Measurements from ENCODE around the gene SOCS2. TPM values are rescaled to one million over a fixed set of nuclear protein-coding genes. Genes with fewer than 3 reads are reported as not detected.

SOCS2 gene
- total RNA-seq, 4 donors from 2014 or later = 33.4 to 113 (median 35.1) TPM

DNA sequence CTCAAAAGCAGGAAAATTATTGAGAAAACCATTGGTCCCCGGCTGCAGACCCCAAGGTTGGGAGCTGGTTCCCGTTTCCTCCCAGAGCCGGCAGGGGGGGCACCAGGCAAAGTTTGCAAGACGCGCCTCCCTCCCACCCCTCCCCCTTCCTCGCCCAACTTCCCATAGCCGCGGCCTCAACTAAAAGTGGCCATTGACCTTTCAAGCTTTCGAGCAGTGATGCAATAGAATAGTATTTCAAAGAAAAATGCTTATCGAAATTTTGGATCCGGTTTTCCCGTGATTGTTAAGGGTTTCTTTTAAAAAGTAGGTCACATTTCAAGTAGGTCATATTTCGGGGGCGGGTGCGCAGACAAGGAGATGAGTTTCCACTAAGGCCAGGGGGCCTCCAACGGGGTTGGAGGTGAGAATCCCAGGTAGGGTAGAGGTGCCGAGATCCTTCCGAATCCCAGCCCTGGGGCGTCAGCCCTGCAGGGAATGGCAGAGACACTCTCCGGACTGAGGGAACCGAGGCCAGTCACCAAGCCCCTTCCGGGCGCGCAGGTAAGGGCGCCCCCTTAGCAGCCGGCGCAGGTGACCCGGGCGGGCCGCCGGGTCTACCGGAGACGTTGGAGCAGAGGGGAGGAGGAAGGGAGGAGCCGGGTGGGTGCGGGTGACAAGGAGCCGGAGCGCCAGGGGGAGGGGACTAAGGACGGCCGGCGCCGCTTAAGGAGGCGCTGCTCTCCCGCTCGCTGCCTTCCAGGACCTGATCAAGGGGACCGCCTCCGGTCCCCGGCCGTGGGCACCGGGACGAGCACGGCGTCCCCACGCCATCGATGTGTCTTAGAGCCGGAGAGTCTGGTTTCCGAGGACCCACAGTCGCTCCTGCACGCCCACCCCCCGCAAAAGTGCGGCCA lies 2.6 kb upstream of the SOCS2 start:
- H3K27ac ChIP-seq = peak overlapping the region; percentile 81 to 93 (median 89)
- H3K4me1 ChIP-seq = peaks cover 0 to 20% (median 7%) of the 10 kb centered on the region in 4 donors
- TF ChIP-seq, protein P1, sequence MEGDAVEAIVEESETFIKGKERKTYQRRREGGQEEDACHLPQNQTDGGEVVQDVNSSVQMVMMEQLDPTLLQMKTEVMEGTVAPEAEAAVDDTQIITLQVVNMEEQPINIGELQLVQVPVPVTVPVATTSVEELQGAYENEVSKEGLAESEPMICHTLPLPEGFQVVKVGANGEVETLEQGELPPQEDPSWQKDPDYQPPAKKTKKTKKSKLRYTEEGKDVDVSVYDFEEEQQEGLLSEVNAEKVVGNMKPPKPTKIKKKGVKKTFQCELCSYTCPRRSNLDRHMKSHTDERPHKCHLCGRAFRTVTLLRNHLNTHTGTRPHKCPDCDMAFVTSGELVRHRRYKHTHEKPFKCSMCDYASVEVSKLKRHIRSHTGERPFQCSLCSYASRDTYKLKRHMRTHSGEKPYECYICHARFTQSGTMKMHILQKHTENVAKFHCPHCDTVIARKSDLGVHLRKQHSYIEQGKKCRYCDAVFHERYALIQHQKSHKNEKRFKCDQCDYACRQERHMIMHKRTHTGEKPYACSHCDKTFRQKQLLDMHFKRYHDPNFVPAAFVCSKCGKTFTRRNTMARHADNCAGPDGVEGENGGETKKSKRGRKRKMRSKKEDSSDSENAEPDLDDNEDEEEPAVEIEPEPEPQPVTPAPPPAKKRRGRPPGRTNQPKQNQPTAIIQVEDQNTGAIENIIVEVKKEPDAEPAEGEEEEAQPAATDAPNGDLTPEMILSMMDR (IDR thresholded peaks at IDR 0.05) = peak; percentile 61 to 79 (median 72)
- TF ChIP-seq POLR2A (IDR thresholded peaks at IDR 0.05) = no peak
- H3K4me3 ChIP-seq = peak overlapping the region; percentile 55 to 89 (median 58)
- DNase-seq = peak; percentile 81 to 93 (median 91)
- H3K9me3 ChIP-seq = no peaks in the 10 kb centered on the region
- H3K27me3 ChIP-seq = no peaks in the 10 kb centered on the region
- H3K36me3 ChIP-seq = peaks cover 0 to 2% (median 0%) of the 10 kb centered on the region in 3 donors

DNA sequence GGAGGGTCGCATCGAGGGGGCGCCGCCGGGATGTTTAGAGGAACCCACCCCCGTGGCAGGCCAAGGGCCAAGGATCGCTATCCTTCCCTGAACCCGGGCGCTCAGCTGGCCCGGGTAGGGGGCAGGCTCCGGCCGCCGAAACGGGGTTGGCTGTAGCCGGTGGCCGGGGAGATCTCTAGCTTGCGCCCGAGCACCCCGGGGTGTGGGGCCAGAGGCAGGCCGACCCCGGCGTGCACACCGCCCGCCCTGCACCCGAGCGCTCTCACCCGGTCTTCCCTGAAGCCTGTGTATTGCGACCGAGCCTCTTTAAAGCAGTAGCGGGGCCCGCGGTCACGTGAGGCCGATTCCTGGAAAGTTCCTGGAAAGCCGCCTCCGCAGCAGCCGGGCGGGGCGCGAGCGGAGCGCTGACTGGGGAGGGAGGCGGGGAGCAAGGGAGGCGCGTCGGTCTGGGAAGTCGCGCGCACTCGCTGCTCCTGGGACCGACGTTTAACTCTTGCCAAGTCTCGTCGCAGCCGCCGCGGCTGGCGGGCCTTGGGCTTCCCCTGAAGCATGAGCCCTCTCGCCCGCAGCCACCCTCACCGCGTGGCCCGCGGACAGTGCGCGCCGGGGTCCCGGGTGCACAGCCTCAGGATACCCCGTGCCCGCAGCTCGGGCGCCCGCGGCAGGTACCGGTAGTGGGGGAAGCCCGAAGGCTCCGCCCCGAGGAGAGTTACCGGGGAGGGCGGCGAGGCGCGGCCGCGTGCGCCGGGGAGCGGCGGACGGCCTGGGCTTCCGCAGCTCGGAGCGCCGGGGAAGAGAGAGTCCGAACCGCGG lies 1.7 kb upstream of the SOCS2 start:
- peak overlapping the region; percentile 55 to 89 (median 58) for H3K4me3 ChIP-seq
- peak; percentile 65 to 69 for TF ChIP-seq POLR2A (IDR thresholded peaks at IDR 0.05)
- TF ChIP-seq, protein P1 (IDR thresholded peaks at IDR 0.05) = peak in 1 of 6 experiments; percentile 12
- H3K4me1 ChIP-seq = peaks cover 0 to 20% (median 7%) of the 10 kb centered on the region in 4 donors
- peak overlapping the region; percentile 81 to 93 (median 89) for H3K27ac ChIP-seq
- DNase-seq = peak; percentile 70 to 97 (median 96)
- no peaks in the 10 kb centered on the region for H3K27me3 ChIP-seq
- no peaks in the 10 kb centered on the region for H3K9me3 ChIP-seq
- peaks cover 0 to 10% (median 0%) of the 10 kb centered on the region in 3 donors for H3K36me3 ChIP-seq

DNA sequence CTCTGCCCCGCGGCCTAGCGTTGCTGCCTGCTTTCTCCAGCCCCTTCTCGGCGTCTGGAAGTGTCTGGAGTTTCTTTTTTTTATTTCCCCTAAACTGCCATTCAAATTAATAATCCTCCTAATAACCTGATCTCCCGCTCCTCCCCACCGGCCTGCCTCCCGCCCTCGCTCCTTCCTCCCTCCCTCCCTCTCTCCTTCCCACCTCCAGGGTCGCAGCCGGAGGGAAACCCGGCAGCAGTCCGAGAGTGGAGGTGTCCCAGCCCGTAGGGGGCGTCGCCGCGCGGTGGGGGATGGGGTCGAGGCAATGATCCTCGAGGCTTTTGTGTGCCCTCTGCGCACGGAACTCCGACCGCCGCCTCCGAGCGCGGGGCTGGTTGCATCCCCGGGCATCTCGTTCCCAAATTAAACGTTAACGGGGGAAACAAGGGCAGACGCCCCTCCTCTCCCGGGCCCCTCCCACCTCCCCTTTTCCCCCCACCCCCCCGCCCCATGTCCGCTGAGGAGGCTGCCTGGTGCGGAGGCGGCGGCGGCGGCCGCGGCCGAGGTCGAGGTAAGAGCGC lies 1.0 kb upstream of the SOCS2 start:
- Histone ChIP-seq H3K4me3 (peak overlapping the region; percentile 55 to 89 (median 58)), H3K36me3 (peaks cover 0 to 16% (median 0%) of the 10 kb centered on the region in 3 donors), H3K27ac (peak overlapping the region; percentile 81 to 93 (median 89)), H3K9me3 (no peaks in the 10 kb centered on the region), H3K27me3 (no peaks in the 10 kb centered on the region), H3K4me1 (peaks cover 0 to 20% (median 7%) of the 10 kb centered on the region in 4 donors)
- TF ChIP-seq, protein P1 (IDR thresholded peaks at IDR 0.05) = peak in 1 of 6 experiments; percentile 19
- no peak for TF ChIP-seq POLR2A (IDR thresholded peaks at IDR 0.05)
- peak; percentile 44 to 85 (median 80) for DNase-seq

DNA sequence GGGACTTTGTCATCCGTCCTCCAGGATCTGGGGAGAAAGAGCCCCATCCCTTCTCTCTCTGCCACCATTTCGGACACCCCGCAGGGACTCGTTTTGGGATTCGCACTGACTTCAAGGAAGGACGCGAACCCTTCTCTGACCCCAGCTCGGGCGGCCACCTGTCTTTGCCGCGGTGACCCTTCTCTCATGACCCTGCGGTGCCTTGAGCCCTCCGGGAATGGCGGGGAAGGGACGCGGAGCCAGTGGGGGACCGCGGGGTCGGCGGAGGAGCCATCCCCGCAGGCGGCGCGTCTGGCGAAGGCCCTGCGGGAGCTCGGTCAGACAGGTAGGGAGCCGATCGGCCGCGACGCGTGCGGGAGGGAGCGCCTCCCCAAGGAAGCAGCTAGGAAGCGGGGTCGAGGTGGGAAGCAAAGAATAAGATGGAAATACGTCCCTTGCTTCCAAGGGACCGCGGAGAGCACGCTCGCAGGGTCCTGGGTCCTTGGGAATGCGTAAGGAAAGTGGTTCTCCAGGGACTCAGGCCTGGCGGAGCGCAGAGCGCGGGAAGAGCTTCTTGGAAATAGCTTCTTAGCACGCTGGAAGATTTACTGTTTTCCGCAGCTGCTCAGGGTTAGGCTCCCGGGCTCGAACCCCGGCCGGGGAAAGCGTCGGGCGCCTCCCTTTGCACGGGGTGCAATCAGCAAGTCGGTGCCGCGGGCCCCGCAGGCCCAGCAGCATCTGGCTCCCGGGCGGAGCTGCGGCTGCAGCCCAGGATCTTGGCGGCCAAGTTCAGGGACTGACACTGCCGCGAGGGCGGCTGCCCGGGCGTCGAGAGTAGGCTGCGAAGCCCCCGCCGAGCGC lies 457 bp downstream of the SOCS2 start:
- Histone ChIP-seq H3K9me3 (no peaks in the 10 kb centered on the region), H3K36me3 (peaks cover 0 to 19% (median 0%) of the 10 kb centered on the region in 3 donors), H3K27ac (peak overlapping the region; percentile 81 to 93 (median 89)), H3K4me1 (peaks cover 0 to 20% (median 7%) of the 10 kb centered on the region in 4 donors), H3K4me3 (peak overlapping the region; percentile 55 to 89 (median 58)), H3K27me3 (no peaks in the 10 kb centered on the region)
- TF ChIP-seq POLR2A (IDR thresholded peaks at IDR 0.05) = no peak
- TF ChIP-seq, protein P1 (IDR thresholded peaks at IDR 0.05) = peak in 1 of 6 experiments; percentile 1
- DNase-seq = peak in 2 of 3 donors; percentile 60 to 65
